NOMO-1 treated with dmso at 0.1 percent for 144 hours (cell line): ENCODE measurements around the gene TMEM238.
A peak's percentile ranks its signal among the peaks of the same experiment; 100 is the strongest.
"Not testable (repeated sequence)": the region's sequence is repeated elsewhere in the genome, so short reads cannot be mapped to it uniquely, and the experiment has no call there.

Experiments
- DNase-seq: peaks from one replicate; lab custom pipeline; 2025; ENCODE audit not compliant: unreplicated experiment; lab: John Stamatoyannopoulos, UW

TMEM238 gene

DNA sequence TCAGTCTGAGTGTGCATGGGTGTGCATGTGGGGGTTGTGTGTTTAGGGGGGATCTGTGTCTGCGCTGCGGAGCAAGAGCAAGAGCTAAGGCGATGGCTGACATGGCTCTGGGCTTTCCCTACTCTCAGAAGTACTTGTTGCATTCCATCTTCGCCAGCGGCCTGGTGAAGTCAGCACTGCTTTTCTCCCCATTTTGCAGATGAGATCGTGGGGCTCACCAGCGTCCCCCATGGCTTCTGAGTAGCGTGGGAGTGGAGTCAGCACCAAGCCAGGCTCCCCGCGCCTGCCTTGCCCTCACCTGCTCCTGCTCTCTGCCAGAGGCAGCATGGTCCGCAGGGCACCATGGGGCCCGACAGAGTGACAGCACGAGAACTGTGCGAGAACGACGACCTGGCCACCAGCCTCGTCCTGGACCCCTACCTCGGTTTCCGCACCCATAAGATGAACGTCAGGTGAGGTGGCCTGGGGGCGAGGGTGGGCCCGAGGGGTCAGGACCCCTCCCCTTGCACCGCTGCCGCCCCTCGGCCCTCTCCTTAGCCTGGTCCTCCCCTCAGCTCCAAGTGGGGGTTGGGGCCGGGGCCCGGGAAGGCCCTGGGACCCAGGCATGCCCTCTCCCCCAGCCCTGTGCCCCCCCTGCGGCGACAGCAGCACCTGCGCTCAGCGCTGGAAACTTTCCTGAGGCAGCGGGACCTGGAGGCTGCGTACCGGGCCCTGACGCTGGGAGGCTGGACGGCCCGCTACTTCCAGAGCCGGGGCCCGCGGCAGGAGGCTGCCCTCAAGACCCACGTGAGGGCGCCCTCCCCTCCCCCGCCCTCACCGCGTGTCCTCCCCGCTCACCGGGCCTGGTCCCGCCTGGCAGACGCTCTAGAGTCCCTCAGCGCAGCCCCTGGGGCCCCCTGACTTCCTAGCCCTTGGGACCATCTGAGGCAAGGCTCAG is 42.2 kb downstream of the TMEM238 start:
- no peak for DNase-seq

GRCh38 chr19:55341171-55341588 is 42.9 kb downstream of the TMEM238 start:
- DNase-seq: peak; percentile 29

GRCh38 chr19:55340784-55341147 is 43.3 kb downstream of the TMEM238 start:
- peak; percentile 2 for DNase-seq

DNA sequence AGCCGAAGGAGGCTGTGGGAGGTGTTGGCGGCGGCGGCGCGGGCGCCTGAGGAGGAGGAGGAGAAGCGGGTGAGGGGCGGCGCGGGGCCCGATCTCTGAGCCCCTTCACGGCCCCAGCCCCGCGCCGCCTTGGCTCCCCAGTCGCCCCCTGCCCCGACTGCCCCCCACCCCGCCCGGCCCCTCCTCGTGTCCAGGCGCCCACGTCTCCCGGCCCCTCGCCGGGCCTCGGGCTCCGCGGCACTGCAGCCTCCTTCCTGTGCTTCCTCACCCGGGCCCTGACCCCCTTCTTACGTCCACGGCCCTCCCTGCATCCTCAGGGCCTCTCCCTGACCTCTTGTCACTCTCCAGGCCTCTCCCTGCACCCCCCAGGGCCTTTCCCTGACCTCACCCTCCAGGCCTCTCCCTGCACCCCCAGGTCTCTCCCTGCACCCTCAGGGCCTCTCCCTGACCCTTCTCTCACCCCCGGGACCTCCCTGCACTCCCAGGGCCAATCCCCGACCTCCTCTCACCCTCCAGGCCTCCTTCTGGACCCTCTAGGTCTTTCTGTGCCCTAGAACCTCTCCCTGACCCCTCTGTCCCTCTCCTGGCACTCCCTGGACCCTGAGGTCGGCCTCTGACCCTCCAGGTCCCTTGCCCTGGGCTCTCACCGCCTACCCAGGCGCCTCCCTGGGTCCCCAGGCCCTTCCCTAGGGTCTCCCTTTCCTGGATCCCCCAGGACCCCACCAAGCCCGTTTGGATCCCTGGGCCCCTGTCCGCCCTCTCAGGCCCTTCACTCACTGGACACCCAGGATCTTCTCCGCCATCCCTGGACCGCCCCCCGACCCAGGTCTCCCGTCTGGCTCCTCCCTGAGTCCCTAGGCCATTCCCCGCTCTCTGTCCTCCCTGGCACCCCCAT is 44.0 kb downstream of the TMEM238 start:
- no peak for DNase-seq

- DNase-seq: peak; percentile 100
Observed at GRCh38 chr19:55339105-55339888, 44.8 kb downstream of the TMEM238 start, which contains the start of gene KMT5C. Gene KMT5C (plus strand): TSS chr19:55339876. CDS start chr19:55341937, 2,061 bp downstream.

DNA sequence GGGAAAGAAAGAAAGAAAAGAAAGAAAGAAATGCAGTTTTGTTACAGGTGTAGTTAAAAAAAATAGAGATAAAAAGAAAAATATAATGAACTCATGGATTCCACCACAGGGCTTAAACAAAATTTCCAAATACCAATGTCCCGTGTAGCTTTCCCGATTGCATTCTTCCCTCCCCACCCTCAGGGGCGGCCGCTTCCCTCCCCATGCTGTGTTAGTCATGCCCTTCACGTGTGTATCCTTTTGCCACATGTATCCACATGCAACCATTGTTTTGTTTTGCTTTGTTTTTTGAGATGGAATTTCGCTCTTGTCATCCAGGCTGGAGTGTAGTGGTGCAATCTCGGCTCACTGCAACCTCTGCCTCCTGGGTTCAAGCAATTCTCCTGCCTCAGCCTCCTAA is 48.0 kb downstream of the TMEM238 start:
- no peak for DNase-seq

GRCh38 chr19:55333870-55334269 is 50.2 kb downstream of the TMEM238 start:
- no peak for DNase-seq

DNA sequence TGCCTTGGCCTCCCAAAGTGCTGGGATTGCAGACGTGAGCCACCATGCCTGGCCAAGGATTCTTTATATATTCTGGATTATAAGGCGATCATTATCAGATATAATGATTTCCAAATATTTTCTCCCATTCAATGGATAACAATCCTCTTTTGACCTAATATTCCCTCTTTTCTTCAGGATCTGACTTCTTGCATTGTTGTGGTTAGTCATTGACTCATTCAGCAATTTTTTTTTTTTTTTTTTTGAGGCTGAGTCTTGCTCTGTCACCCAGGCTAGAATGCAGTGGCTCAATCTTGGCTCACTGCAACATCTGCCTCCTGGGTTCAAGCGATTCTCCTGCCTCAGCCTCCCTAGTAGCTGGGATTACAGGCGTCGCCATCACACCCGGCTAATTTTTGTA is 54.3 kb downstream of the TMEM238 start:
- DNase-seq: not testable (repeated sequence)
